HG03025 (cell line): Measurements from ENCODE around the gene HAUS2.
A peak's percentile ranks its signal among the peaks of the same experiment; 100 is the strongest.
"Not testable (repeated sequence)": the region's sequence is repeated elsewhere in the genome, so short reads cannot be mapped to it uniquely, and the experiment has no call there.

Experiments used
- ATAC-seq: cut with Tn5 transposase; IDR thresholded peaks from one replicate; pipeline ENCODE4 v1.9.1; 2021; ENCODE audit warnings: mild to moderate bottlenecking, moderate library complexity; ENCODE audit not compliant: unreplicated experiment, low FRiP score

HAUS2 gene

DNA sequence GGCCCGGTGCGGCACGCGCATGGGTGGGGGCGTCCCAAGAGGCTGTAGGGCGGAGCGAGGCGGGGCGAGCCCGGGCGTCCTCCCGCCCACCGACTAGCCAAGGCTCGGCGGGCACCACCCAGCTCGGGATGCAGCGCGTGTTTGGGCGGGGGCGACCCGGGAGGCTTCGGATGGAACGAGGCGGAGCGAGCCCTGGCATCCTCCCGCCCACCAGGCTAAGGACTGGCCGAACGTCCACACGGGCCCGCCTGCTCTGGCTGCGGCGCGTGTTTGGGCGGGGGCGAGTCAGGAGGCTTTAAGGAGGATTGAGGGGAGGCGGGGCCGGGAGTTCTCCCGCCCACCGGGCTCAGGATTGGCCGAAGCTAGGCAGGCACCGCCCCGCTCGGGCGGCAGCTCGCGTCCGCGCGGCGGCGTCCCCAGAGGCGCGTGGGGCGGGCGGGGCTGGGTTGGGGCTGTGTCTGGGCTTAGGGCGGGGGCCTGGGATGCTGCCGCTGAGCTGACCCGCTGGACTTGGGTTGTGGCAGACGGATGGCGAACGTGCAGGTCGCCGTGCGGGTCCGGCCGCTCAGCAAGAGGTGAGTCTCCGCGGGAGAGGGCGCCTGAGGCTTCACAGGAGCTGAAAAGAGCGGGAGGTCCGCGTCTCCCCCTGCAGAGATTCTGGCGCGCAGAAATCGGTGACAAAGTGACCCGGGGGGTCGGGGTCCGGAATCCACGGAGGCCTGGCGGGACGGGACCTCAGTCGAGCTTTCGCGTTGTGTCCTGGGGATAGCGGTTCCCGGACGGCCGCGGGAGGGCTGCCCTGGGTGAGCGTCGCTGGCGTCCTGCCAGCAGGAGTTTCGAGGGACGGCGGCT is 26.8 kb downstream of the HAUS2 start, which contains the start of gene STARD9:
Gene STARD9 (plus strand): TSS at position 419 of the 852 bp plus-strand sequence. CDS start 110 bp downstream, at position 529.
- ATAC-seq = peak; percentile 87

DNA sequence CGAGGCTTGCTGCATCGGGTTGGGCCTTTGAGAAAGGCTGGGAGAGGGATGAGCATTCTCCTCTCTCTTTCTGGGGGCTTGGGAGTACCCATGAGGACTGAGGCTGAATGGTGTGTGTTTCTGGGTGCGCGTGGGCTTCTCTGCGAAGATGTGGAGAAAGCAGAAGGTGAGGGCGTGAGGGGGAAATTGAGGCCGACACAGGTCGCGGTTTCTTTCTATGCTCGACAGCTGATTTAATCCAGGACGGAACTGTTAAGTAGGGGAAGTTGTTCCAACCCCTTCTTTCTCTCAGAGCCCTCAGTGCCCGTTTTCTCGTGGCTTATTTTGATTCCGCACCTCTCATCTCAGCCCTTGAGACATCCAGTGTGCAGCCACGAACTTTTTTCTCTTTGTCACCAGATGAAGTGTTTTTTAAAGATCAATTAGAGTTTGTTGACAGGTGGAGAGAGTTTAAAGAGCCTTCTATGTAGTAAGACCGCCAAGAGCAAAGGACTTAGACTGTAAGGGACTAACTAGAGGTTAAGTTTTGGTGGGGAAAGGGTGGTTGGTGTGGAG is 27.5 kb downstream of the HAUS2 start:
- ATAC-seq = no peak

DNA sequence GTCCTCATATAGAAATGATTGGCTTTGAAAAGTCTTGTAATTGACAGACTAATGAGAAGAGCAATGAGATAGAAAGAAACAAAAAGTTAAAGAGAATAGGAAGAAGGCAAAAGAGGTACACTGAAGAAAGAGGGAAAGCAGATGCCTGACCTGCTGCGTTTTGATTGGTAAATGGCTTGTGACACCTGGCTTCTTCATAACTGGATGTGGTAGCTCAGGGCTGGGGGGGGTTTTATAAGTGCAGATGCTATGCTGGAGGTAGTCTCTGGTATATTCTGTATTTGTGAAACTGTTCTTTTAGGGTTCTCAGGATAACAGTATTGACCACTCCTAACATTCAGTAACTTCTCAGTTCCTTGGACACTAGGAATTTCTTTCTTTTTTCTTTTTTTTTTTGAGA is 28.1 kb downstream of the HAUS2 start:
- no peak for ATAC-seq

DNA sequence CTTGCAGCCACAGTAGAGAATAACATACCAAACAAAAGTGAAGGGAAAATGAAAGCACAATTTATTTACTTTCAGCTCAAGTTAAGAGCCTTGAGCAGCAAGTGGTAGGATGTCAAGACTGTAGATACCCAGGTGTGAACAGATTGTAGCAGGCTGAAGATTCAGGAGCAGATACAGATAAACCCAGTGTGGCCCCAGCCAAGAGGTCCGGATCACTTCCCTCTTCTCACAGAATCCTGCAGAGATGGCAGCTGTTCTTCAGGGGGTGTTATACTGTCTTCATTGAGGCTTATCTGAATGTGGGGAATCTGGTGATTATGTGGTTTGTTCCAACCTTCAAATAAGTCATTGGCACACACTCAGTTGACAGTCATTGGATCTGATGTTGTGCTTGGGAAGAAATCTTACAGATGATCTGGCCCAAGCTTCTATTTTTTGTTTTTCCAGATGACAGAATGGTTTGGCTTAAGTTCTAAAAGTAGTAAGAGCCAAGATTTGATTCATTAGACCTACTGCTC is 28.9 kb downstream of the HAUS2 start:
- ATAC-seq = no peak

DNA sequence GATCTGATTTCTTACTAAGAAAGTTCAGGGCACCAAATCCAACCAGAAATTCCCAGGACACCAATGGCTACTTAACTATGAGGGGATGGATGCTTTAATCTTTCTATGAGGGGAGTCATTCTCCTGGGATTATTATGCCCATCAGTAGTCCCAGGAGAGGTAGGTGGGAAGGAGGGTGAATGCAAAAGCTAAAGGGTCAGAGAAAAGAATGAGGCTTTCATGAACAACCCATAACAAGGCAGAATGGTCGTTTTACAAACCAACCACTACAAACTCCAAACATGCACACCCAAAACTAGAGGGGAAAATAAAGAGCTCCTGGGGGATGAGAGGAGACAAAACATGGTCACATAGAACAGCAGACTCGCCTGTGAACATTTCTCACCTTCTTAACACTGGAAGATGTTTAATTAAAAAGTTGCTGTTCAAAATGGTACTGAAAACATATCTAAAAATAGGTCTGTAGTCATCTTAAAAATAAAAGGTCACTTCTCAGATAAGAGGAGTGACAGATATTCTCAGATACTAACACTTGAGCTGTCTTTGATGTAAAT is 30.4 kb downstream of the HAUS2 start:
- ATAC-seq = no peak

DNA sequence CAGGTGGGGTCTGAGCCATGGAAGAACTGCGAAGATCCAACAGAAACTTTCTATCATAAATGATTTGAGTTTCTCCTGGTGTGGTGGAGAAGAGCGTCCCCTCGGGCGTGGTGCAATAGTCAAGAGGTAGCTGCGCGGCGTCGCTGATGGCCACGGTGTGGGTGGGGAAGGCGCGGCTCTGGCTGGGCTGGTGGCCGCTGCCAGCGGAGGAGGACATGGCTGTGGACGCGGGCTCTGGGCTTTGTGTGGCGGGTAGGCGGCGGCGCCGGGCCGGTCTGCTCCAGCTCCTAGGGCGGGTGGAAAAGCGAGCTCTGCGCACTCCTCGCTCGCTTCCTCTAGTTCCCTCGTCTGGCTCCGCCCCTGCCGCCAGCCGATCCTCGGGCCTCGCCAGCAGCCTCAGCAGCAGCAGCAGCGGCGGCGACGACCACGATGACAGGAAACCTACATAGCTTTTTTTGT is 32.7 kb downstream of the HAUS2 start:
- peak; percentile 84 for ATAC-seq

DNA sequence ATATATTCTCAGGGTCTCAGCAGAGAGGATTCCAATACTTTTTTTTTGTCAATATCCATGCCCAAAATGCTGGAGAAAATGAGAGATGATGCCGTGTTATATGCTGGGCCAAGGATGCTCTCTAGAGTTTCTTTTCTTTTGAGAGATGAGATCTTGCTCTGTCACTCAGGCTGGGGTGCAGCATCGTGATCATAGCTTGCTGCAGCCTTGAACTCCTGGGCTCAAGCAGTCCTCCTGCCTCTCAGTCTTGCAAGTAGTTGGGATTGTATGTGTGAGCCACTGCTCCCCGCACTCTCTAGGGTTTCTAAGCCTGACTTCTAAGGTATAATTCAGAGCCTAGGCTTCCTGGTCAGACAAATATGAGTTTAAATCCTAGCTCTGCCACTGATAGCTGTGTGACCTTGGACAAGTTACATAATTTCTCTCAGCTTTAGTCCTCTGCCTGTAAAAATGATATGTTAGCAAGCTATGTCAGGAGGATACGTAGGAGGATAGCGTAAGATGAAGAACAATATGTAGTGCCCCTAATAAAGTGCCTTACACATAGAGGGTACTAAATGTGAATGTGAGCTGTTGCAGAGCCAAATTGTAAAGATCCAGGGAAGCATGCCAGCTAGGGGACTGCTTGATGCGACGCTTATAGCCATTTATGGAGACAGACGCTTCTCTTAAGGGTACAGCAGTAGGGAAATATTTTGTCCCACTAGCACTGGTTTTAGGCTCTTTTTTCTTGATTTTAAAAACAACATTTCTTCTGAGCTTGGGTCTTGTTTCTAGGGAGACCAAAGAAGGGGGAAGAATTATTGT is 34.1 kb downstream of the HAUS2 start:
- ATAC-seq = no peak

DNA sequence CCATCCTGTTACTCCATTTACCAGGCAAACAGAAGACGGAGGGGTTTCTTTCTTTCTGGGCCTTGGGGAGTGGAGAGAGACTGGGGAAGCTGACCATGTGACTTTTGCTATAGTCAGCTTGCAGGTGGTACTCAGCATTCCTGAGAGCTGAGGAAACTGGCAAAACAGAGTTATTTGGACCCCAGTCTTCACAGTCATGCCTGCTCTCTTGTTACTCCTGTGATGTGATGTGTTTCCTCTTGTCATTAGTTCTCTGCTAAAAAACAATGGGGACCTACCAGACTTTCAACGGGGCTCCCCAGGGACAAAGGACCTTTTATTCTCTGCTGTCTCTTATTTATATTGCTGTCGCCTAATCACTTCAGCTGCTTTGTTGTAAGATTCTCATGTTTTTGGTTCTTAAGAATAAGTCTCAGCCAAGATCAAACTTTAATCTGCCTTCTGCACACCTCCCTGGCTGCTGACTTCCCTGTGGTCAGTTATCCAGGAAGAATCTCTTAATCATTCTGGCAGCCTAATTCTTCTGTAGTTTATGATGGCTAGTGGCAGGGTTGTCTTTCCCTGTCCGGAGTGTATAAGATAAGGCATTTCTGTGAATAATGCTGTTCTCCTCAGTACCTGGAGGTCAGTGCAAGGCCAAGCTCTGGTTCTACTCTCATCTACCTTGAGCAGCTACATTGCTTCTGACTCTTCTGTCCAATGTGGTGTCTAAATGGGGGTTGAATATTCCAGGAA is 35.6 kb downstream of the HAUS2 start:
- ATAC-seq = no peak

DNA sequence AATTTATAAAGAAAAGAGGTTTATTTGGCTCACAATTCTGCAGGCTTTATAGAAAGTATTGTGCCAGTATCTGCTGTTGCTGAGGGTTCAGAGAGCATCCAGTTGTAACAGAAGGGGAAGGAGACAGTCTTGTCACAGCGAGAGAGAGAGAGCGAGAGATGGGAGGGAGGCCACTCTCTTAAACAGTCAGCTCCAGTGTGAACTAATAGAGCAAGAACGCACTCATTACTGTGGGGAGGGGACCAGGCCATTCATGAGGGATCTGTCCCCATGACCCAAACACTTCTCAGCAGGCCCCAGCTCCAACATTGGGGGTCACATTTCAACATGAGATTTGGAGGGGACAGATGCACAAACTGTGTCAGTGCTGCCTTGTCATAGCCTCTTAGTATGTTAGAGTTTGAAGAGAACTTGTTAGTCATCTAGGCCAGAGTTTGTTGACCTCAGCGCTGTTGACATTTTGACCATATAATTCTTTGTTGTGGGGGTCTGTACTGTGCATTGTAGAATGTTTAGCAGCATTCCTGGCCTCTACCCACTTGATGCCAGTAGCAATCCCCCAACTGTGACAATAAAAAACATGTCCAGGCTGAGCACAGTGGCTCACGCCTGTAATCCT is 42.1 kb downstream of the HAUS2 start:
- ATAC-seq = no peak

DNA sequence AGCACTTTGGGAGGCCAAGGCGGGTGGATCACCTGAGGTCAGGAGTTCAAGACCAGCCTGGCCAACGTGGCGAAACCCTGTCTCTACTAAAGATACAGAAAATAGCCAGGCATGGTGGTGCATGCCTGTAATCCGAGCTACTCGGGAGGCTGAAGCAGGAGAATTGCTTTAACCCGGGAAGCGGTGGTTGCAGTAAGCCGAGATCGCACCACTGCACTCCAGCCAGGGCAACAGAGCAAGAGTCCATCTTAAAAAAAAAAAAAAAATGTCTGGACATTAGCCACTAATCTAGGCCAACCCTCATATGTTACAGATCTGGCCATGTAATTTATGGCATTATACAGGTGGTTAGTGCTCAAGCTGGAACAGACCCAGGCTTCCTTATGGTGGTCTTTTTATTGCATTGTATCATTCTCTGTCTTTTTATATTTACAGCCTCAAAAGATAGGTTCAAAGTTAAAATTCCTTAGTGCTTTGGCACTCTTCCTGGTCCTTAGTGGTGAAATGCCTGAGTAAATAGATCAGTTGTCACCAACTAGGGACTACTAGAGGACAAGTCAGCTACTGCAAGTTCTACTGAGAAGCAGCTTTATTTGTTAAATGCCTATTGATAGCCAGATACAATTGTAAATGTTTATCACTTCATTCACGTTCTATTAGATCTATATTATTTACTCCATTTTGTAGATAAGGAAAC is 42.7 kb downstream of the HAUS2 start:
- no peak for ATAC-seq

DNA sequence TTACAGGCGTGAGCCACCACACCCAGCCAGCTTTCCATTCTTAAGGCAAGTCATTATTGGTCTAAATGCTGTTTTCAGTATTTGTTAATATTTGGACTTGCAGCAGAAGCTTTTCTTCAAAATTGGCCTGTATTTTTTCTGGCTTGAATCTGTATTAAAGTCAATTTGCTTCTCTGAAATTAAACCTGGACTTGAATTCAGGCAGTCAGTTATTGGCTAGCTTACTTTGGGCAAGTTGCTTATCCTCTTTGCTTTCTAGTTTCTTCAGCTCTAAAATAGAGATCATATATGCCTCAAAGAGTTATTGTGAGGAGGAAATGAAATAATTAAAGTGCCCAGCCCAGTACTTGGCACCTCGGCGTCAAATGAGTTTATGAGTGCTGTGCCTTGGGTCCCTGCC is 44.1 kb downstream of the HAUS2 start:
- ATAC-seq = no peak

DNA sequence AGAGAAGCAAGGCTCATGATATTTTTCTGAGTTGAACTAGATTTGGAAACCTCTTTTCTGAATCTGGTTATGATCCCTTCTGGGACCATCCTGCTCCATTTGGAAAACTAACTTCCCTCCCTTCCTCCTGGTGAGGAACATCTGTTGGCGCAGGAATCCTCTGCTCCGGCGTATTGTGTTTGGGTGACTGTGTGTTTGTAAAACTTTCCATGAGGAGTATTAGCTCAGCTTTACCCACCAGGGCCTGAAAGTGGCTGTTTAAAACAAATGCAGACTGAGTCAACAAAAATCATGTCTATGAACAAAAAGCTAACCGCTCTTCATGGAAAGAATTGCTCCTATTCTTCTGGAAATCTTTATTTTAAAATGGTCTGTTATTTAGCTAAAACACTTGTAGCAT is 44.5 kb downstream of the HAUS2 start:
- ATAC-seq = no peak

DNA sequence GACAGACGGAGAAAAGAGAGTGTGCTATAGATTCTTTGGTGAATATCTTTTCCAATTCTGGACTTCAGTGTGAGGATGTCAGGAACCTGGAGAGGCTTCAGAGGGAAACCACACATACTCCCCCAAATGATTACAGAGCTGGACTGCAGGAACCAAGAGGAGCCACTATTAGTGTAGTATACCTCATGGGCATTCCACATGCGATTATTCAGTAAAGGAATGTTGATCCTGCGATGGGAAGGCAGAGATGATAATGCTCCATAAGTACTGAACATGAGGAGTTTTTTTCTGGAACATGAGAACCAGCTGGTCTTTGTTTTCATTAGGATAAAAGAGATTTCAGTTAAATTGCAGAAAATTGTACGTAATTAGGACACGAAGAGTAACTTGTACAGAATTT is 45.5 kb downstream of the HAUS2 start:
- no peak for ATAC-seq

DNA sequence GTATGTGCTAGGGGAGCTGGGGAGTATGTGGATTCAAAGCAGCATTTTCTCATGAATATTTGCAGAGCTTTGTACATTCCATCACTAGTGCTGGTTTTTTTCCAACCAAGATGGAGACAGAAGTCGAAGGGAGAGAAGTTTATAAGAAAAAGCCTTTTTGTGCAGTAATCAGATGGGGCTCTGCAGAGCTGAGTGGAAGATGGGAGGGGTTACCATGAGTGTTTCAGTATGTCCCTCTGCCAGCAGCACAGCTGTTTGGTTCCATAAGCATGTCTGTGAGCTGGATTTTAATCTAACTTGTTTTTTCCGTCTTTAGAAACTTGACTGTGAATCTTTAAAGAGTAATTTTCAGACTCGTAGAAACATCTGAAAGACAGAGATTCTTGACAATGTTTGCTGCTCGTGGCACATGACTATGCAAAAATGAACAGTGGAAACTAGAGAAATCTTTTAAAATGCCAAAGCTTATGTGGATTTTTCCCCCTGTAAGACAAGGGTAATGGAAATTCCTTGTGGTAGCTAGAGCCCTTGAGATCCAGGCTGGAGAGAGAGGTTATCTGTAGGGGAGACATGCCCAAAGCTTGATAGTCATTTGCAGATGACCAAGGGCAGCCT is 47.1 kb downstream of the HAUS2 start:
- no peak for ATAC-seq

DNA sequence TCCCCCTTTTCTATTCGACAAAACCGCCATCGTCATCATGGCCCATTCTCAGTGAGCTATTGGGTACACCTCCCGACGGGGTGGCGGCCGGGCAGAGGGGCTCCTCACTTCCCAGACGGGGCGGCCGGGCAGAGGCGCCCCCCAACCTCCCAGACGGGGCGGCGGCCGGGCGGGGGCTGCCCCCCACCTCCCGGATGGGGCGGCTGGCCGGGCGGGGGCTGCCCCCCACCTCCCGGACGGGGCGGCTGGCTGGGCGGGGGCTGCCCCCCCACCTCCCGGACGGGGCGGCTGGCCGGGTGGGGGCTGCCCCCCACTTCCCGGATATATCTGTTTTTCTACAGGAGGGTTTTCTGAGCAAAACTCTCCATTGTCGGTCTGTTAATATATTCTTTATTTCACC is 52.7 kb downstream of the HAUS2 start:
- not testable (repeated sequence) for ATAC-seq

DNA sequence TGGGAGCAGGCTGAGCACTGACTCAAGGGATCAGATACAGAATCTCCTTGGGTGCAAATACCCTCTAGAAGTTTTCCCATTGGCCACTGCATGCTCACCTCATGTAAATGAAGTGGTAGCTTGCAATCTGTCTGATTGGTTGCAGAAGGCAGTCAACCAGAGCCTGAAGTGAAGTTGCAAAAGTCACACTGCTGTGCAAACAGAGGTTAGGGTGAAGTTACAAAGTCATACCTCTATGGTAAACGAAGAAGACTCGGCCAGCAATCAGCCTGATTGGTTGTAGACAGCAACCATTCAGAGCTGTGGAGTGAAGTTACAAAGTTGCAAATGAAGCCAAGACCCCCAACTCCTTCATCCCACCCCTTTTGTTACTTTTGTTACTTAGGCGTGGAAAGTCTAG is 53.9 kb downstream of the HAUS2 start:
- no peak for ATAC-seq

DNA sequence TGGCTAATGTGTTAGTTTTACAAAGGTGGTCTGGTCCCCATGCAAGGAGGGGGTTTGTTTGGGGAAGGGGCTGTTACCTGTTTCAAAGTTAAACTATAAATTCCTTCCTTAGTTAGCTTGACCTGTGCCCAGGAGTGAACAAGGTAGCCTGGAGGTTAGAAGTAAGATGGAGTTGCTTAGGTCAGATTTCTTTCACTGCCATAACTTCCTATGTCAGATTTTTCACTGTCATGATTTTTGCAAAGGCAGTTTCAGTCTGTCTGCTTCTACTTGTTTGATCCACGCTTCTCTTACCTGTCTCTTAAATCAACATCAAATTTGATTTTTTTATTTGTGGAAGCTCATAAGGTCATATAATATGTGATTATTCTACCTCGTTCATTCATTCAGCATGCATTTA is 55.3 kb downstream of the HAUS2 start:
- no peak for ATAC-seq

DNA sequence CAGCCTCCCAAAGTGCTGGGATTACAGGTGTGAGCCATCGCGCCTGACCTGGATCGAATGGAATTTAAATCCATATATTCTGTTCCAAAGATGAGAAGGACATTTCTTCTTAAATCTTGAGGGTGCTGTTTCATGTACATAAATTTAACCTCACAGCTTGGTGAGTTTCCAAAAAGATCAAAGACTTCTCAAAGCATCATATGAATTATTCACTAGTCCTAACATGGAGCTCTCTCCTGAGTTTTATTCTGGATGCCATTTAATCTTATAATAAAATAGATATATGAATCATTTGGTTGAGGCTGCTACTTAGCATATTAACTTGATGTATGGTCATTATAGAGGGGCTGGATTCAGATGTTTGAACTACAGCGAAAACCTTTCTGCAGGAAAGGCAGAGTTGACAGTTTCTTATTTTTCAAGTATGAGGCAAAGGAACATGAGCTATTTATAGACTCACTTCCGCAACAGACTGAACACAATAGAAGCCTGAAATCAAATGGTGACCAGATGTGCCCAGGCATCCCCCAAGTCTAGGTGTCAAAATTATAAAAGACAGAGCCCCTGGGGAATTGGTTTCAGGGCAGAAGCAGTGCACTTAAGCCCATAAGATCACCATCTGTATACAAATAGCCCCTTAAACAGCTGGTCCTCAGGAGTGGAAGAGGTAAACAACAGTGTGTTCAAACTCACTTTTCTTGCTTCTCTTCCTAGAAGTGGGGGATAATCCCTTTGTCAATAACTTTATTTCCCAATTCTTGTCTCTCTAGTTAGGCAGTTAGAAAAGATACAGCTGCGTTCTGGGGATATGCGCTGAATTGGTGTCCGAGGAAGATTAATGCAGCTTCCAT is 56.5 kb downstream of the HAUS2 start:
- no peak for ATAC-seq
